Measurements from ENCODE around the gene PRR4. TPM values are rescaled to one million over a fixed set of nuclear protein-coding genes. Genes with fewer than 3 reads are reported as not detected.

The PRR4 gene
- total RNA-seq, 1 experiment from 2014 or later = 3.1 TPM

DNA sequence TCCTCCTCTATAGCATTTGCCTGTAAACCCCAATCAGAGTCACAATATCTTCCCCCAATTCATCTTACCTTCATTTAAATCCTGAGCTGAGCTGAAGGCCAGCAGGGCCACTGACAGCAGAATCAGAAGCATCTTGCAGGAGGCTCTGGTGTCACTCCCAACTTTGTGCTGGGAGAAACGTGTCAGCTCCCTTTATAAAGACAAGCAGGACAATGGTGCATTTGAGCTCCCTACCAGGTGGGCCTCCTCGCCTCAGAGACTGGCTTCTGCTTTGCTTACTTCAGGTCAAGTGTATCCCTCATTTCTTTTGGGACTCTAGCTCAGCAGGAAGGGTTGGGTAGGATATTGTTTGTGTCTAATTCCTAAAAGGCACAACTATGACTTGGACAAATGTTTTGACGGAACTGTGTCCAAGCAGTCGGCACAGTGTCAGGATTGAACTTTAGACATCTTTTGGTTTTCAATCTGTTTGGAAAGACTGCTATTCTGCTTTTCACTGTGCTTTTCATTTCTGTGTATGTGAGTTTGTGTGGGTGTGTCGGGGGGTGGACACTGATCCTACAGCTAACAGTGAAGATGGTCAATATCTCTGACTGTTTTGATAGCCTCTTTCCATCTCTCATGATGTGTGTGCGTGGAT, 34.9 kb upstream of the PRR4 start, which contains the start of gene PRH1:
Gene PRH1 (minus strand): TSS at position 170 of the 640 bp plus-strand sequence. CDS start 38 bp downstream, at position 132.
- intact Hi-C loops (cut with micrococcal nuclease; ENCODE audit: unreplicated experiment) = no loop called here
- Mint-ChIP-seq H3K36me3 (ENCODE audit: insufficient read depth, unreplicated experiment) (peaks cover 4% of the 10 kb centered on the region), H3K9me3 (ENCODE audit: low read depth, unreplicated experiment) (no peaks in the 10 kb centered on the region), H3K27me3 (ENCODE audit: unreplicated experiment) (no peaks in the 10 kb centered on the region), H3K27ac (ENCODE audit: unreplicated experiment) (no peak within 1 kb of the TSS), H3K4me1 (ENCODE audit: low read depth, unreplicated experiment) (no peaks in the 10 kb centered on the region), H3K4me3 (ENCODE audit: low read depth, unreplicated experiment) (no peak within 1 kb of the TSS)
- BruUV-seq (replicated peaks) = no TSS peak
- TF ChIP-seq, protein P1, sequence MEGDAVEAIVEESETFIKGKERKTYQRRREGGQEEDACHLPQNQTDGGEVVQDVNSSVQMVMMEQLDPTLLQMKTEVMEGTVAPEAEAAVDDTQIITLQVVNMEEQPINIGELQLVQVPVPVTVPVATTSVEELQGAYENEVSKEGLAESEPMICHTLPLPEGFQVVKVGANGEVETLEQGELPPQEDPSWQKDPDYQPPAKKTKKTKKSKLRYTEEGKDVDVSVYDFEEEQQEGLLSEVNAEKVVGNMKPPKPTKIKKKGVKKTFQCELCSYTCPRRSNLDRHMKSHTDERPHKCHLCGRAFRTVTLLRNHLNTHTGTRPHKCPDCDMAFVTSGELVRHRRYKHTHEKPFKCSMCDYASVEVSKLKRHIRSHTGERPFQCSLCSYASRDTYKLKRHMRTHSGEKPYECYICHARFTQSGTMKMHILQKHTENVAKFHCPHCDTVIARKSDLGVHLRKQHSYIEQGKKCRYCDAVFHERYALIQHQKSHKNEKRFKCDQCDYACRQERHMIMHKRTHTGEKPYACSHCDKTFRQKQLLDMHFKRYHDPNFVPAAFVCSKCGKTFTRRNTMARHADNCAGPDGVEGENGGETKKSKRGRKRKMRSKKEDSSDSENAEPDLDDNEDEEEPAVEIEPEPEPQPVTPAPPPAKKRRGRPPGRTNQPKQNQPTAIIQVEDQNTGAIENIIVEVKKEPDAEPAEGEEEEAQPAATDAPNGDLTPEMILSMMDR (IDR thresholded peaks at IDR 0.05; ENCODE audit: unreplicated experiment) = no peak
- no peak for DNase-seq
- CTCF ChIA-PET = no interaction called here

- no peak for DNase-seq
- TF ChIP-seq, protein P1 (IDR thresholded peaks at IDR 0.05; ENCODE audit: unreplicated experiment) = no peak
- Mint-ChIP-seq H3K4me3 (ENCODE audit: low read depth, unreplicated experiment) (no peak overlapping the region), H3K27ac (ENCODE audit: unreplicated experiment) (no peak overlapping the region), H3K9me3 (ENCODE audit: low read depth, unreplicated experiment) (peaks cover 4% of the 10 kb centered on the region), H3K4me1 (ENCODE audit: low read depth, unreplicated experiment) (no peaks in the 10 kb centered on the region), H3K27me3 (ENCODE audit: unreplicated experiment) (no peaks in the 10 kb centered on the region), H3K36me3 (ENCODE audit: insufficient read depth, unreplicated experiment) (no peaks in the 10 kb centered on the region)
- BruUV-seq (replicated peaks) = no TSS peak
- intact Hi-C loops (cut with micrococcal nuclease; ENCODE audit: unreplicated experiment) = no loop called here
- CTCF ChIA-PET = no interaction called here
Observed at GRCh38 chr12:10873378-10873777, 24.1 kb upstream of the PRR4 start.

DNA sequence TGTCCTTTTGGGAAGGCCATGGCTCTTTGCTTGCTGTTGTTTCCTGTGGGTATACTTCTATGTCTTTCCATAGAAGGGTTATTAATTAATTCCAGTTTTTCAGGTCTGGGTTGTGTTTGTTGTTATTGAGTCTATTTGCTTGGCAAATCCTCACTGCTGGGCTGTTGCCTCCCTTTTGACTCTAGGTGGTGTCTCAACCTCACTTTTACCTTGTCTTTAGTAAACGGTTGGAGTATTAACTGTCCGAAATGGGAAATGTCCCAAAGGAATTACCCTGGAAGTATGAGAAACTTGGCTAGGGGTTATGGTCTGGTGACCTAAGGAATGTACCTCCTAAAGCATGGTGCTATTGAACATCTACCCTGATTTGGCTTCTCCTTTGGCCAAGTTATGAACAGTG, 18.1 kb upstream of the PRR4 start:
- H3K4me1 Mint-ChIP-seq (ENCODE audit: low read depth, unreplicated experiment) = no peaks in the 10 kb centered on the region
- intact Hi-C loops (cut with micrococcal nuclease; ENCODE audit: unreplicated experiment) = loop anchor here (2.0 to 5.0 kb wide), 2 partner anchors 331 to 690 kb away; partner anchors contain the start of gene TMEM52B
- no TSS peak for BruUV-seq (replicated peaks)
- CTCF ChIA-PET = no interaction called here
- no peak overlapping the region for H3K27ac Mint-ChIP-seq (ENCODE audit: unreplicated experiment)
- TF ChIP-seq, protein P1 (IDR thresholded peaks at IDR 0.05; ENCODE audit: unreplicated experiment) = no peak
- DNase-seq = no peak
- H3K36me3 Mint-ChIP-seq (ENCODE audit: insufficient read depth, unreplicated experiment) = no peaks in the 10 kb centered on the region
- H3K27me3 Mint-ChIP-seq (ENCODE audit: unreplicated experiment) = no peaks in the 10 kb centered on the region
- no peak overlapping the region for H3K4me3 Mint-ChIP-seq (ENCODE audit: low read depth, unreplicated experiment)
- no peaks in the 10 kb centered on the region for H3K9me3 Mint-ChIP-seq (ENCODE audit: low read depth, unreplicated experiment)

GRCh38 chr12:10863512-10864218, 14.4 kb upstream of the PRR4 start:
- CTCF ChIA-PET = no interaction called here
- BruUV-seq (replicated peaks) = no TSS peak
- Mint-ChIP-seq H3K36me3 (ENCODE audit: insufficient read depth, unreplicated experiment) (no peaks in the 10 kb centered on the region), H3K4me3 (ENCODE audit: low read depth, unreplicated experiment) (no peak overlapping the region), H3K27me3 (ENCODE audit: unreplicated experiment) (no peaks in the 10 kb centered on the region), H3K4me1 (ENCODE audit: low read depth, unreplicated experiment) (no peaks in the 10 kb centered on the region), H3K27ac (ENCODE audit: unreplicated experiment) (no peak overlapping the region), H3K9me3 (ENCODE audit: low read depth, unreplicated experiment) (peaks cover 7% of the 10 kb centered on the region)
- no peak for DNase-seq
- TF ChIP-seq, protein P1 (IDR thresholded peaks at IDR 0.05; ENCODE audit: unreplicated experiment) = no peak
- intact Hi-C loops (cut with micrococcal nuclease; ENCODE audit: unreplicated experiment) = no loop called here

Data from Calu3 (cell line).